ENCODE measurements around the gene NDUFS2. TPM values are rescaled to one million over a fixed set of nuclear protein-coding genes. Genes with fewer than 3 reads are reported as not detected.

The NDUFS2 gene
- 128 TPM for total RNA-seq

GRCh38 chr1:161201836-161202712 is at the start of gene NDUFS2:
Gene NDUFS2, plus strand, starts transcription at chr1:161202367. Its CDS starts 19 bp downstream, at chr1:161202386.

GRCh38 chr1:161153682-161154337 is 48.4 kb upstream of the NDUFS2 start, which contains the start of gene UFC1:
Gene UFC1, plus strand, starts transcription at chr1:161153978. Its CDS starts 20 bp downstream, at chr1:161153998.

GRCh38 chr1:161159087-161159912 is 42.9 kb upstream of the NDUFS2 start, which contains the start of gene USP21:
Gene USP21, plus strand, starts transcription at chr1:161159500. Its CDS starts 1,141 bp downstream, at chr1:161160641.

GRCh38 chr1:161165742-161166668 is 36.2 kb upstream of the NDUFS2 start, which contains the start of gene PPOX:
Gene PPOX, plus strand, starts transcription at chr1:161166426. Its CDS starts 422 bp downstream, at chr1:161166848.

GRCh38 chr1:161177112-161177935 is 24.8 kb upstream of the NDUFS2 start, which contains the start of gene B4GALT3:
Gene B4GALT3, minus strand, starts transcription at chr1:161177507. Its CDS starts 1,447 bp downstream, at chr1:161176060.

GRCh38 chr1:161198897-161199431 is 3.2 kb upstream of the NDUFS2 start, which contains the start of gene ADAMTS4:
Gene ADAMTS4, minus strand, starts transcription at chr1:161199054. Its CDS starts 427 bp downstream, at chr1:161198627.

GRCh38 chr1:161215076-161215475 is 12.9 kb downstream of the NDUFS2 start, which contains the start of gene FCER1G:
Gene FCER1G, plus strand, starts transcription at chr1:161215295. Its CDS starts 27 bp downstream, at chr1:161215322.

GRCh38 chr1:161225534-161226319 is 23.6 kb downstream of the NDUFS2 start, which contains the start of gene TOMM40L:
Gene TOMM40L, plus strand, starts transcription at chr1:161226060. Its CDS starts 430 bp downstream, at chr1:161226490.

GRCh38 chr1:161238039-161238473 is 35.9 kb downstream of the NDUFS2 start, which contains the start of gene NR1I3:
Gene NR1I3, minus strand, starts transcription at chr1:161238203. Its CDS starts 1,638 bp downstream, at chr1:161236565.

GRCh38 chr1:161258439-161259344 is 56.5 kb downstream of the NDUFS2 start, which contains the start of gene PCP4L1:
Gene PCP4L1, plus strand, starts transcription at chr1:161258745. Its CDS starts 230 bp downstream, at chr1:161258975.

Other genes with a start within 250 kb of the NDUFS2 start
- gene ITLN2, start 247.6 kb upstream of the NDUFS2 start, total RNA-seq: not detected
- 18.8 TPM for gene F11R, start 181.2 kb upstream of the NDUFS2 start, total RNA-seq
- 35.1 TPM for gene TSTD1, start 163.4 kb upstream of the NDUFS2 start, total RNA-seq
- 121 TPM for gene USF1, start 156.4 kb upstream of the NDUFS2 start, total RNA-seq
- gene ARHGAP30, start 132.5 kb upstream of the NDUFS2 start, total RNA-seq: 0.31 TPM
- gene NECTIN4, start 112.8 kb upstream of the NDUFS2 start, total RNA-seq: not detected
- gene KLHDC9, start 104.0 kb upstream of the NDUFS2 start, total RNA-seq: 1.6 TPM
- gene PFDN2, start 84.3 kb upstream of the NDUFS2 start, total RNA-seq: 30.0 TPM
- gene NIT1, start 84.3 kb upstream of the NDUFS2 start, total RNA-seq: 26.3 TPM
- gene DEDD, start 69.7 kb upstream of the NDUFS2 start, total RNA-seq: 20.0 TPM
- gene UFC1, start 48.4 kb upstream of the NDUFS2 start, total RNA-seq: 81.1 TPM
- 22.2 TPM for gene USP21, start 42.9 kb upstream of the NDUFS2 start, total RNA-seq
- 26.3 TPM for gene PPOX, start 35.9 kb upstream of the NDUFS2 start, total RNA-seq
- gene B4GALT3, start 24.9 kb upstream of the NDUFS2 start, total RNA-seq: 20.0 TPM
- 0.31 TPM for gene ADAMTS4, start 3.3 kb upstream of the NDUFS2 start, total RNA-seq
- gene FCER1G, start 12.9 kb downstream of the NDUFS2 start, total RNA-seq: 3.8 TPM
- gene APOA2, start 21.3 kb downstream of the NDUFS2 start, total RNA-seq: not detected
- 25.4 TPM for gene TOMM40L, start 23.7 kb downstream of the NDUFS2 start, total RNA-seq
- gene NR1I3, start 35.8 kb downstream of the NDUFS2 start, total RNA-seq: not detected
- 1.9 TPM for gene PCP4L1, start 56.4 kb downstream of the NDUFS2 start, total RNA-seq
- gene MPZ, start 107.6 kb downstream of the NDUFS2 start, total RNA-seq: 2.2 TPM
- 21.6 TPM for gene SDHC, start 112.0 kb downstream of the NDUFS2 start, total RNA-seq
- not detected for gene CFAP126, start 165.5 kb downstream of the NDUFS2 start, total RNA-seq